AG09319 (cell line): ENCODE measurements around the gene CIC.

Experiments
- DNase-seq: peaks from one replicate; pipeline ENCODE4 v3.0.0-alpha.2; 2010; ENCODE audit warnings: low read depth; ENCODE audit errors: extremely low read depth
- TF ChIP-seq, protein P1 (sequence below): IDR thresholded peaks from 2 replicates; pipeline ENCODE4 v1.5.1; 2011; ENCODE audit warnings: low read depth, mild to moderate bottlenecking, inconsistent platforms, low read length, moderate library complexity

Gene CIC

DNA sequence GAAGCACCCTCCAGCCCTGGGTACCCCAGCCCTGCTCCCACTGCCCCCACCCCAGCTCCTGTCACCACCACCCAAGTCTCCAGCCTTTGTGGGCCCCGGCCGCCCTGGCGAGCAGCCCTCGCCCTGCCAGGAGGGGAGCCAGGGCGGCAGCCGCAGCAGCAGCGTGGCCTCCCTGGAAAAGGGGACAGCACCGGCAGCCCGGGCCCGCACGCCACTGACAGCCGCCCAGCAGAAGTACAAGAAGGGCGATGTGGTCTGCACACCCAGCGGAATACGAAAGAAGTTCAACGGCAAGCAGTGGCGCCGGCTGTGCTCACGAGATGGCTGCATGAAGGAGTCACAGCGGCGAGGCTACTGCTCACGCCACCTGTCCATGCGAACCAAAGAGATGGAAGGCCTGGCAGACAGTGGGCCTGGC, 3.9 kb downstream of the CIC start:
- TF ChIP-seq, protein P1, sequence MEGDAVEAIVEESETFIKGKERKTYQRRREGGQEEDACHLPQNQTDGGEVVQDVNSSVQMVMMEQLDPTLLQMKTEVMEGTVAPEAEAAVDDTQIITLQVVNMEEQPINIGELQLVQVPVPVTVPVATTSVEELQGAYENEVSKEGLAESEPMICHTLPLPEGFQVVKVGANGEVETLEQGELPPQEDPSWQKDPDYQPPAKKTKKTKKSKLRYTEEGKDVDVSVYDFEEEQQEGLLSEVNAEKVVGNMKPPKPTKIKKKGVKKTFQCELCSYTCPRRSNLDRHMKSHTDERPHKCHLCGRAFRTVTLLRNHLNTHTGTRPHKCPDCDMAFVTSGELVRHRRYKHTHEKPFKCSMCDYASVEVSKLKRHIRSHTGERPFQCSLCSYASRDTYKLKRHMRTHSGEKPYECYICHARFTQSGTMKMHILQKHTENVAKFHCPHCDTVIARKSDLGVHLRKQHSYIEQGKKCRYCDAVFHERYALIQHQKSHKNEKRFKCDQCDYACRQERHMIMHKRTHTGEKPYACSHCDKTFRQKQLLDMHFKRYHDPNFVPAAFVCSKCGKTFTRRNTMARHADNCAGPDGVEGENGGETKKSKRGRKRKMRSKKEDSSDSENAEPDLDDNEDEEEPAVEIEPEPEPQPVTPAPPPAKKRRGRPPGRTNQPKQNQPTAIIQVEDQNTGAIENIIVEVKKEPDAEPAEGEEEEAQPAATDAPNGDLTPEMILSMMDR = no peak
- no peak for DNase-seq

DNA sequence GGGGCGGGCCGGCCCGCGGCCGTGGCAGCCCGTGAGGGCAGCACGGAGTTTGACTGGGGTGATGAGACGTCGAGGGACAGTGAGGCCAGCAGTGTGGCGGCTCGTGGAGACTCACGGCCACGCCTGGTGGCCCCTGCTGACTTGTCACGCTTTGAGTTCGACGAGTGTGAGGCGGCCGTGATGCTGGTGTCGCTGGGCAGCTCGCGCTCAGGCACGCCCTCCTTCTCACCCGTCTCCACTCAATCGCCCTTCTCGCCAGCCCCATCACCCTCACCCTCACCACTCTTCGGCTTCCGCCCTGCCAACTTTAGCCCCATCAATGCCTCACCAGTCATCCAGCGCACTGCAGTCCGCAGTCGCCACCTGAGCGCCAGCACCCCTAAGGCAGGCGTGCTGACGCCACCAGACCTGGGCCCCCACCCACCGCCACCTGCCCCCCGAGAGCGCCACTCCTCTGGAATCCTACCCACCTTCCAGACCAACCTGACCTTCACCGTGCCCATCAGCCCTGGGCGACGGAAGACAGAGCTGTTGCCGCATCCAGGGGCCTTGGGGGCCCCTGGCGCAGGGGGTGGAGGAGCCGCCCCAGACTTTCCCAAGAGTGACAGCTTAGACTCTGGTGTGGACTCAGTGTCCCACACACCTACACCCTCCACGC, 4.5 kb downstream of the CIC start:
- TF ChIP-seq, protein P1 = no peak
- DNase-seq = no peak

DNA sequence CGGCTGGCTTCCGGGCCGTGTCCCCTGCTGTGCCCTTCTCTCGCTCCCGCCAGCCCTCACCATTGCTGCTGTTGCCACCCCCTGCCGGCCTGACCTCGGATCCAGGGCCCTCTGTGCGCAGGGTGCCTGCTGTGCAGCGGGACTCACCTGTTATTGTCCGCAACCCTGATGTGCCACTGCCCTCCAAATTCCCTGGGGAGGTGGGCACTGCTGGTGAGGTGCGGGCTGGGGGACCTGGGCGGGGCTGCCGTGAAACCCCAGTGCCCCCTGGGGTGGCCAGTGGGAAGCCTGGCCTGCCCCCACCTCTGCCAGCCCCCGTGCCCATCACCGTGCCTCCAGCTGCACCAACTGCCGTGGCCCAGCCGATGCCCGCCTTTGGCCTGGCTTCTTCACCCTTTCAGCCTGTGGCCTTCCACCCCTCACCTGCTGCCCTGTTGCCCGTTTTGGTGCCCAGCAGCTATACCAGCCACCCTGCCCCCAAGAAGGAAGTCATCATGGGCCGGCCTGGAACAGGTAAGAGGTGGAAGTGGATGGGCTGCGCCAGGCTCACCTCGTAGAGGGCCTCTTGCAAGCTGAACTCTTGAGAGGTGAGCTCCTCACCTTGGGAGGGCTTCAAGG, 5.1 kb downstream of the CIC start:
- no peak for DNase-seq
- TF ChIP-seq, protein P1 = no peak

DNA sequence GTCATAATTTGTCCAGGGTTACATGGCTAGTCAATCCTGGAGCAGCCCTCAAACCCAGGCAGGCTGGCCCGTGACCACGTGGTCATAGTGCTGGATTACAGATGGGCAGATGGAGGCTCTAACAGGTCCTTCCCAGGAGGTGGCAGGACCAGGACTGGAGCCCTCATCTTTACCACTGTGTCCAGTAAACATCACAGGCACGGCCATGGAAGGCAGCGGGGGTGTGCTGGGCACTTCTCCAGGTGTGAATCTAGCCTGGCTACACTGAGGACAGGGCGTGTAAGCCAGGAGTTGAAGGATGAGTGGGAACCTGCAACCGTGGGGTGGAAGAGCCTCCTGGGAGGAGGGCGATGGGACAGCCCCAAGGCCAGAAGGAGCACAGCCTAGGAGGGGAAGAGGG, 6.1 kb downstream of the CIC start:
- TF ChIP-seq, protein P1 = no peak
- no peak for DNase-seq

DNA sequence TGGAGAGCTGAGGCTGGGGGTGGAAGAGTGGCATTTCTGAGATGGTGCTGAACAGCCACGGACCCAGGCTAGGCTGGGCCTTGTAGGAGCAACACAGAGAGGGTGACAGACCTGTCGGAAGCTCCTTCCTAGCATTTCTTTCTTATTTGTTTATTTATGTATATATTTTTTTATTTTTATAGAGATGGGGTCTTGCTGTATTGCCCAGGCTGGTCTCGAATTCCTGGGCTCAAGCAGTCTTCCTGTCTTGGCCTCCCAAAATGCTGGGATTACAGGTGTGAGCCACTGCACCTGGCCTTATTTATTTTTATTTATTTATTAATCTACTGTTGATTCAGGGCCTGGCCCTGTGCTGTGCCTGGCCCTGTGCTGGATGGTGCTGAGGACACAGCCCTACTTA, 6.5 kb downstream of the CIC start:
- no peak for DNase-seq
- TF ChIP-seq, protein P1 = no peak

DNA sequence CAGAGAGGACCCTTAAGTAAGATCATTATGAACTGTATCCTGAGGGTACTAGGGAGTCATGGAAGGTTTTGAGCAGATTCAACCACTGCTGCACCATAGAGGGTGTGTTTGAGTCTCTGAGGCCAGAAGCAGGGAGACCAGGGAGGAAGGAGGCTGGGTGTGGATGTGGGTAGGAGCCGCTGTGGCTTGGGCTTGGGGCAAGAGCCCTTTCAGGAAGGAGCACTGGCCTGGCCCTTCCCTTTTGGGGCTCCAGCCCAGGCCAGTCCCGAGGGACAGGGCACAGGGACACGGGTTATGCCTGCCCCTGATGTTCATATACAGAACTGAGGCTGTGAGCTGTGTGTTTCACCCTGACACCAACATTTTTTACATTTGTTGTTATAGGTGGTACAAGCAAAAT, 7.2 kb downstream of the CIC start:
- no peak for DNase-seq
- TF ChIP-seq, protein P1 = no peak

DNA sequence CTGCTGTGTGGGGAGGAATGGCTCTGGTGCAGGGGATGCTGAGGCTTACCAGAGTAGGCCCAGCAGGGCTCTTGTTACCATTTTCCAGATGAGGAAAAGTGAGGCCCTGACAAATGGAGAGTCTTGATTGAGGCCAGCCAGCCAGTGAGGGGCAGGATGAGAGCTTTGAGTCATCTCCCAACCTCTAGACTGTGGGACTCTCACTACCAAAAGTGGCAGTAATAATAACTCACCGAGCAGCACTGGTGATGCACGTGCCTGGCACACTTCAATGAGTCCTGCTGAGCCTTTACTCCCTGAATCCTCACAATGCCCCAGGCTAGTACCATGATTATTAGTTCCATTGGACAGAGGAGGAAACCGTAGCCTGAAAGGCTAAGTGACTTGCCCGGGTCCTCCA, 7.8 kb downstream of the CIC start:
- TF ChIP-seq, protein P1 = no peak
- no peak for DNase-seq
